Liver (tissue), 9 donors: ENCODE data around the gene FAM210A. TPM values are rescaled to one million over a fixed set of nuclear protein-coding genes. Genes with fewer than 3 reads are reported as not detected.

Experiments used
- DNase-seq: peaks from one replicate; pipeline ENCODE4 v3.0.0-alpha.2; 2017; ENCODE audit warnings: low spot score
- H3K27ac ChIP-seq, 2 donors: one replicate each; pipeline ENCODE4 v1.7.0; 2013; ENCODE audit warnings: inconsistent platforms in 2 of 2, low read length in 2 of 2, control low read depth in 1 of 2, low read depth in 1 of 2, mild to moderate bottlenecking in 1 of 2
- H3K27me3 ChIP-seq, 4 donors: one replicate each; pipeline versions ENCODE4 v1.6.1 to v1.7.0; 2013; ENCODE audit warnings: low read length in 3 of 4, inconsistent platforms in 1 of 4, mild to moderate bottlenecking in 1 of 4, moderate library complexity in 1 of 4; ENCODE audit not compliant: control insufficient read depth in 4 of 4, insufficient read depth in 4 of 4
- H3K36me3 ChIP-seq, 4 donors: one replicate each; pipeline versions ENCODE4 v1.6.1 to v1.7.0; 2013; ENCODE audit warnings: low read length in 3 of 4, mild to moderate bottlenecking in 3 of 4, low read depth in 1 of 4, moderate library complexity in 1 of 4; ENCODE audit not compliant: control insufficient read depth in 4 of 4, insufficient read depth in 3 of 4
- H3K4me1 ChIP-seq, 4 donors: one replicate each; pipeline versions ENCODE4 v1.6.1 to v1.7.0; 2013; ENCODE audit warnings: low read length in 3 of 4, mild to moderate bottlenecking in 3 of 4, moderate library complexity in 1 of 4; ENCODE audit not compliant: control insufficient read depth in 4 of 4, insufficient read depth in 4 of 4
- H3K4me3 ChIP-seq, 3 donors: one replicate each; pipeline versions ENCODE4 v1.6.1 to v1.7.0; 2013; ENCODE audit warnings: low read length in 3 of 3, control low read depth in 1 of 3, low read depth in 1 of 3, mild to moderate bottlenecking in 1 of 3
- H3K9ac ChIP-seq, 2 donors: one replicate each; pipeline ENCODE4 v1.7.0; 2013; ENCODE audit warnings: low read length in 2 of 2, mild to moderate bottlenecking in 2 of 2, moderate library complexity in 2 of 2, control low read depth in 1 of 2, low read depth in 1 of 2
- H3K9me3 ChIP-seq, 4 donors: one replicate each; pipeline versions ENCODE4 v1.6.1 to v1.7.0; 2013; ENCODE audit warnings: low read length in 3 of 4; ENCODE audit not compliant: control insufficient read depth in 4 of 4
- EGR1 ChIP-seq, 2 donors: IDR thresholded peaks; 2 replicates each; pipeline ENCODE4 v1.6.1; 2016 to 2018; ENCODE audit warnings: antibody characterized with exemption in 2 of 2, low read depth in 2 of 2
- FOXA1 ChIP-seq: IDR thresholded peaks from 2 replicates; pipeline ENCODE4 v1.6.1; 2016; ENCODE audit warnings: antibody characterized with exemption
- FOXA2 ChIP-seq: IDR thresholded peaks from 2 replicates; pipeline ENCODE4 v1.6.1; 2016; ENCODE audit warnings: antibody characterized with exemption
- GABPA ChIP-seq, 2 donors: IDR thresholded peaks in 1 of 2; conservative IDR thresholded peaks in 1 of 2; 2 replicates each; pipeline ENCODE4 v1.6.1; 2016; ENCODE audit warnings: antibody characterized with exemption in 2 of 2, mild to moderate bottlenecking in 1 of 2, moderate library complexity in 1 of 2
- NR2F2 ChIP-seq: IDR thresholded peaks from 2 replicates; pipeline ENCODE4 v1.6.1; 2016; ENCODE audit warnings: antibody characterized with exemption
- RAD21 ChIP-seq, 2 donors: IDR thresholded peaks; 2 replicates each; pipeline ENCODE4 v1.6.1; 2016; ENCODE audit warnings: antibody characterized with exemption in 2 of 2, mild to moderate bottlenecking in 2 of 2
- RXRA ChIP-seq, 2 donors: IDR thresholded peaks; 2 replicates each; pipeline ENCODE4 v1.6.1; 2017 to 2018; ENCODE audit warnings: antibody characterized with exemption in 2 of 2, mild to moderate bottlenecking in 1 of 2
- SP1 ChIP-seq: IDR thresholded peaks from 2 replicates; pipeline ENCODE4 v1.6.1; 2018; ENCODE audit warnings: antibody characterized with exemption, mild to moderate bottlenecking
- TAF1 ChIP-seq: conservative IDR thresholded peaks from 2 replicates; pipeline ENCODE4 v1.6.1; 2016; ENCODE audit warnings: antibody characterized with exemption, mild to moderate bottlenecking
- YY1 ChIP-seq: IDR thresholded peaks from 2 replicates; pipeline ENCODE4 v1.6.1; 2016; ENCODE audit warnings: antibody characterized with exemption, mild to moderate bottlenecking
- WGBS: extraction: QIAGEN DNeasy Blood & Tissue Kit; methylation state at CpG from one replicate; pipeline ENCODE4 v1.1.7; 2013; 5-methylcytosine and 5-hydroxymethylcytosine counted together
- polyA plus RNA-seq, 2 donors: library from polyadenylated mRNA; stranded (reverse) in 1 of 2; unstranded in 1 of 2; fragments of 200-250 nt in 1 of 2; fragments of >200 nt in 1 of 2; fragmentation: Nextera tagmentation in 1 of 2; extraction: Ambion mirVana in 1 of 2; gene quantifications; one replicate each; pipeline versions ENCODE4 v1.2.1 to v1.2.3, GENCODE V29; 2013 to 2015
- total RNA-seq, 2 donors: library from RNA; depleted of rRNA; stranded (reverse); fragments of >200 nt; gene quantifications; one replicate each; pipeline ENCODE4 v1.2.3, GENCODE V29; 2014
- TF ChIP-seq, protein P1 (sequence below): IDR thresholded peaks from 2 replicates; pipeline ENCODE4 v1.6.1; 2016; ENCODE audit warnings: antibody characterized with exemption
- TF ChIP-seq, protein P2 (sequence below): IDR thresholded peaks from 2 replicates; pipeline ENCODE4 v1.6.1; 2016; ENCODE audit warnings: antibody characterized with exemption
- TF ChIP-seq, protein P3 (sequence below): IDR thresholded peaks from 2 replicates; pipeline ENCODE4 v1.6.1; 2016; ENCODE audit warnings: antibody characterized with exemption, mild to moderate bottlenecking
- donor health status: healthy.
- donor health status: healthy.
- donor health status: healthy.
- donor health status: healthy.
- donor health status: healthy.

FAM210A gene
- total and polyA plus RNA-seq, 4 donors: 10.5 to 18.3 (median 12.5) TPM

DNA sequence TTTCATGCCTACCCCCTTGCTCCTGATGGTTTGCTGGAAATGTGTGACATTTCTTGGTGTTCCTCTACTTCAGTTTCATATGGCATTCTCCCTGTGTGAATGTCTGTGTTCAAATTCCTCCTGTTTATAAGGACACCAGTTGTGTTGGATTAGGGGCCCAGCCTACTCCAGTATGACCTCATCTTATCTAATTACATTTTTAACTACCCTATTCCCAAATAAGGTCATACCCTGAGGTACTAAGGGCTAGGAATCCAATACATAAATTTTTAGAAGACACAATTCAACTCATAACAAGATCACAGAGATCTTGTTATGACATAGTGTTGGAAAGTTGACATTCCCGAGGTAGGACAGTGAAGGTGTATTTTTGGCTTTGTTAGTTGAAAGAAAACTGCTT is 5.5 kb downstream of the FAM210A start:
- DNase-seq: no peak
- peaks cover 0 to 3% (median 0%) of the 10 kb centered on the region in 4 donors for H3K36me3 ChIP-seq
- peaks cover 0 to 15% (median 9%) of the 10 kb centered on the region in 4 donors for H3K4me1 ChIP-seq
- no peaks in the 10 kb centered on the region for H3K9me3 ChIP-seq
- H3K4me3 ChIP-seq: no peak overlapping the region
- H3K27ac ChIP-seq: no peak overlapping the region
- no peak overlapping the region for H3K9ac ChIP-seq
- WGBS: 84% methylated on average over 1 of the region's 1 CpG
- no peaks in the 10 kb centered on the region for H3K27me3 ChIP-seq
- TF ChIP-seq EGR1 (IDR thresholded peaks at IDR 0.05; ENCODE audit: low read depth in 2 of 2): no peak
- no peak for TF ChIP-seq SP1
- TF ChIP-seq FOXA2: no peak
- TF ChIP-seq TAF1: no peak
- no peak for TF ChIP-seq FOXA1
- TF ChIP-seq YY1: no peak
- TF ChIP-seq, protein P1, sequence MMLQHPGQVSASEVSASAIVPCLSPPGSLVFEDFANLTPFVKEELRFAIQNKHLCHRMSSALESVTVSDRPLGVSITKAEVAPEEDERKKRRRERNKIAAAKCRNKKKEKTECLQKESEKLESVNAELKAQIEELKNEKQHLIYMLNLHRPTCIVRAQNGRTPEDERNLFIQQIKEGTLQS: no peak
- TF ChIP-seq, protein P2, sequence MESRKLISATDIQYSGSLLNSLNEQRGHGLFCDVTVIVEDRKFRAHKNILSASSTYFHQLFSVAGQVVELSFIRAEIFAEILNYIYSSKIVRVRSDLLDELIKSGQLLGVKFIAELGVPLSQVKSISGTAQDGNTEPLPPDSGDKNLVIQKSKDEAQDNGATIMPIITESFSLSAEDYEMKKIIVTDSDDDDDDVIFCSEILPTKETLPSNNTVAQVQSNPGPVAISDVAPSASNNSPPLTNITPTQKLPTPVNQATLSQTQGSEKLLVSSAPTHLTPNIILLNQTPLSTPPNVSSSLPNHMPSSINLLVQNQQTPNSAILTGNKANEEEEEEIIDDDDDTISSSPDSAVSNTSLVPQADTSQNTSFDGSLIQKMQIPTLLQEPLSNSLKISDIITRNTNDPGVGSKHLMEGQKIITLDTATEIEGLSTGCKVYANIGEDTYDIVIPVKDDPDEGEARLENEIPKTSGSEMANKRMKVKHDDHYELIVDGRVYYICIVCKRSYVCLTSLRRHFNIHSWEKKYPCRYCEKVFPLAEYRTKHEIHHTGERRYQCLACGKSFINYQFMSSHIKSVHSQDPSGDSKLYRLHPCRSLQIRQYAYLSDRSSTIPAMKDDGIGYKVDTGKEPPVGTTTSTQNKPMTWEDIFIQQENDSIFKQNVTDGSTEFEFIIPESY: no peak
- no peak for TF ChIP-seq GABPA (IDR thresholded peaks at IDR 0.05 in 1 of 2, conservative IDR thresholded peaks at IDR 0.05 in 1 of 2)
- no peak for TF ChIP-seq RXRA (IDR thresholded peaks at IDR 0.05)

DNA sequence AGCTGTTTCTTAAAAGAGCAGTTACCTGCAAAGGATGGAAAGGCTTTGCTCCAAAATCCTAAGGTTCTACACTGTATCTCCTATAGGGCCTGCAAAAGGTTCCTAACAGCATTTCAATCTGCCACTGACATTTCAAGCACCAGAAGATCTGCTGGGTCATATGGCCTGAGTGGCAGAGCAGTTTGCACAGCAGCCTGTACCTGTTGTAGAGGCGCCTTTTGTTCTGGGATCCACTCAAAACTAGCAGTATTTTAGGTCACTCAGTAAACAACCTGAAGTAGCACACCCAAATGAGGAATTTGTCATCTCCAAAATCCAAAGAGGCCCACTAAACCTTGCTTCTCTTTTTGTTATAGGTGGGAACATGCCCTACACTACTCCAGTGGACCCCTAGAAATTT is 6.2 kb downstream of the FAM210A start:
- TF ChIP-seq YY1 (no peak), TAF1 (no peak)
- no peak for DNase-seq
- Histone ChIP-seq H3K9me3 (no peaks in the 10 kb centered on the region), H3K27ac (no peak overlapping the region), H3K36me3 (peaks cover 0 to 3% (median 0%) of the 10 kb centered on the region in 4 donors), H3K4me3 (no peak overlapping the region), H3K9ac (no peak overlapping the region), H3K27me3 (no peaks in the 10 kb centered on the region), H3K4me1 (peaks cover 0 to 12% (median 7%) of the 10 kb centered on the region in 4 donors)
- WGBS: 100% methylated on average over 1 of the region's 1 CpG

DNA sequence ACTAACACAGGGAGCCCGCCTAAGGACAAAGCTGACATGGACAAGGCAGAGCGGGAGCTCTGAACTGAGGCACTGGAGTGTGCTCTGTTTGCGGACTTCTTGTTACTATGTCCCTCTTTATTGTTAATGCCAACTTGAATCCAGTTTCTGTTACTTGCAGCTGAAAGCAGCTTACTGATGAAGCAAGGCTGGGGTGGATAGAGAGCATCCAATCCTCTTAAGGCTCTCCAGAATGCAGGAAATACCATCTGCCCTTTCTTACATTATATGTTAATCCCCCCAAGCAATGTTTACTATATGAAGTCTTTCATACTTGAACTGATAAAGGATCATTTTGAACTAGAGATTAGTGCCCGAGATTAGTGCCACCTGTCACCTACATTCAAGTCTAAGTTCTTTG is 9.4 kb downstream of the FAM210A start:
- H3K4me1 ChIP-seq: peaks cover 0 to 24% (median 12%) of the 10 kb centered on the region in 4 donors
- no peak overlapping the region for H3K4me3 ChIP-seq
- H3K36me3 ChIP-seq: peaks cover 0 to 3% (median 0%) of the 10 kb centered on the region in 4 donors
- H3K27me3 ChIP-seq: no peaks in the 10 kb centered on the region
- DNase-seq: no peak
- WGBS: 84% methylated on average over 4 of the region's 4 CpGs
- H3K9me3 ChIP-seq: no peaks in the 10 kb centered on the region
- H3K27ac ChIP-seq: no peak overlapping the region
- TF ChIP-seq GABPA (IDR thresholded peaks at IDR 0.05 in 1 of 2, conservative IDR thresholded peaks at IDR 0.05 in 1 of 2) (no peak), RXRA (IDR thresholded peaks at IDR 0.05) (no peak), NR2F2 (no peak), EGR1 (IDR thresholded peaks at IDR 0.05; ENCODE audit: low read depth in 2 of 2) (no peak), RAD21 (IDR thresholded peaks at IDR 0.05) (no peak)
- TF ChIP-seq, protein P3, sequence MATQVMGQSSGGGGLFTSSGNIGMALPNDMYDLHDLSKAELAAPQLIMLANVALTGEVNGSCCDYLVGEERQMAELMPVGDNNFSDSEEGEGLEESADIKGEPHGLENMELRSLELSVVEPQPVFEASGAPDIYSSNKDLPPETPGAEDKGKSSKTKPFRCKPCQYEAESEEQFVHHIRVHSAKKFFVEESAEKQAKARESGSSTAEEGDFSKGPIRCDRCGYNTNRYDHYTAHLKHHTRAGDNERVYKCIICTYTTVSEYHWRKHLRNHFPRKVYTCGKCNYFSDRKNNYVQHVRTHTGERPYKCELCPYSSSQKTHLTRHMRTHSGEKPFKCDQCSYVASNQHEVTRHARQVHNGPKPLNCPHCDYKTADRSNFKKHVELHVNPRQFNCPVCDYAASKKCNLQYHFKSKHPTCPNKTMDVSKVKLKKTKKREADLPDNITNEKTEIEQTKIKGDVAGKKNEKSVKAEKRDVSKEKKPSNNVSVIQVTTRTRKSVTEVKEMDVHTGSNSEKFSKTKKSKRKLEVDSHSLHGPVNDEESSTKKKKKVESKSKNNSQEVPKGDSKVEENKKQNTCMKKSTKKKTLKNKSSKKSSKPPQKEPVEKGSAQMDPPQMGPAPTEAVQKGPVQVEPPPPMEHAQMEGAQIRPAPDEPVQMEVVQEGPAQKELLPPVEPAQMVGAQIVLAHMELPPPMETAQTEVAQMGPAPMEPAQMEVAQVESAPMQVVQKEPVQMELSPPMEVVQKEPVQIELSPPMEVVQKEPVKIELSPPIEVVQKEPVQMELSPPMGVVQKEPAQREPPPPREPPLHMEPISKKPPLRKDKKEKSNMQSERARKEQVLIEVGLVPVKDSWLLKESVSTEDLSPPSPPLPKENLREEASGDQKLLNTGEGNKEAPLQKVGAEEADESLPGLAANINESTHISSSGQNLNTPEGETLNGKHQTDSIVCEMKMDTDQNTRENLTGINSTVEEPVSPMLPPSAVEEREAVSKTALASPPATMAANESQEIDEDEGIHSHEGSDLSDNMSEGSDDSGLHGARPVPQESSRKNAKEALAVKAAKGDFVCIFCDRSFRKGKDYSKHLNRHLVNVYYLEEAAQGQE: no peak
- TF ChIP-seq, protein P2: no peak
- no peak overlapping the region for H3K9ac ChIP-seq
